K562 (cell line): ENCODE data around the gene RPLP2. TPM values are rescaled to one million over a fixed set of nuclear protein-coding genes. Genes with fewer than 3 reads are reported as not detected.

Source experiments
- E2F1 ChIP-seq: sonication (generic); formaldehyde crosslinking; IDR thresholded peaks from 2 replicates; pipeline ENCODE4 v1.8.1; 2023; ENCODE audit warnings: mild to moderate bottlenecking, missing genetic modification reagents, moderate library complexity
- FIP1L1 ChIP-seq: fragments of 200-400 bp; formaldehyde crosslinking; IDR thresholded peaks from 2 replicates; pipeline ENCODE4 v1.6.1; 2018; ENCODE audit warnings: mild to moderate bottlenecking, low read depth, low read length; ENCODE audit not compliant: poor library complexity, severe bottlenecking
- FOS ChIP-seq: IDR thresholded peaks from 3 replicates; pipeline ENCODE4 v1.6.1; 2011; ENCODE audit not compliant: insufficient read length; ENCODE audit errors: extremely low read depth
- ID3 ChIP-seq, 2 experiments: fragments of 250-450 bp in 1 of 2; fragments of 450-650 bp in 1 of 2; sonication (Bioruptor Pico) in 1 of 2; IDR thresholded peaks; 2 replicates each; pipeline versions ENCODE4 v1.6.1 to v1.8.0; 2016 to 2021; ENCODE audit warnings: mild to moderate bottlenecking in 2 of 2, moderate library complexity in 2 of 2, missing compliant biosample characterization in 1 of 2, missing genetic modification characterization in 1 of 2
- MBD1 ChIP-seq: fragments of 250-450 bp; sonication (Bioruptor Pico); IDR thresholded peaks from 2 replicates; pipeline ENCODE4 v1.8.0; 2022; ENCODE audit warnings: inconsistent platforms
- MNT ChIP-seq, 2 experiments: fragments of 450-650 bp; conservative IDR thresholded peaks; 2 replicates each; pipeline ENCODE4 v1.6.1; 2017; ENCODE audit warnings: mild to moderate bottlenecking in 2 of 2, moderate library complexity in 2 of 2
- MTF1 ChIP-seq: fragments of 250-450 bp; sonication (Bioruptor Pico); IDR thresholded peaks from 2 replicates; pipeline ENCODE4 v1.9.0; 2021; ENCODE audit warnings: moderate library complexity, mild to moderate bottlenecking, inconsistent platforms, borderline replicate concordance
- NBN ChIP-seq: fragments of 450-650 bp; IDR thresholded peaks from 2 replicates; pipeline ENCODE4 v1.6.1; 2016; ENCODE audit warnings: low read depth, mild to moderate bottlenecking
- NFE2 ChIP-seq: IDR thresholded peaks from 2 replicates; pipeline ENCODE4 v1.6.1; 2014; ENCODE audit warnings: antibody characterized with exemption, low read depth
- SMARCB1 ChIP-seq: IDR thresholded peaks from 2 replicates; pipeline ENCODE4 v1.6.1; 2011; ENCODE audit warnings: improper control_type of control experiment, low read depth; ENCODE audit not compliant: insufficient read length
- SP1 ChIP-seq: sonication (generic); formaldehyde crosslinking; IDR thresholded peaks from 2 replicates; pipeline ENCODE4 v1.8.1; 2022; ENCODE audit warnings: mild to moderate bottlenecking, missing genetic modification reagents
- THRAP3 ChIP-seq: fragments of 450-650 bp; IDR thresholded peaks from 2 replicates; pipeline ENCODE4 v1.6.1; 2016; ENCODE audit warnings: mild to moderate bottlenecking, inconsistent platforms, borderline replicate concordance
- TRIM25 ChIP-seq: fragments of 450-650 bp; IDR thresholded peaks from 2 replicates; pipeline ENCODE4 v1.7.0; 2016; ENCODE audit warnings: borderline replicate concordance
- TSHZ1 ChIP-seq: fragments of 250-450 bp; sonication (Bioruptor Pico); IDR thresholded peaks from 2 replicates; pipeline ENCODE4 v1.4.0; 2020; ENCODE audit warnings: mild to moderate bottlenecking, moderate library complexity
- ZNF76 ChIP-seq: fragments of 250-450 bp; sonication (Bioruptor Pico); IDR thresholded peaks from 2 replicates; pipeline ENCODE4 v1.4.0; 2020; ENCODE audit warnings: mild to moderate bottlenecking, moderate library complexity, borderline replicate concordance
- polyA plus RNA-seq, 8 experiments: library from polyadenylated mRNA; depleted of rRNA in 4 of 8; stranded (reverse) in 5 of 8; unstranded in 3 of 8; fragments of >200 nt; fragmentation: Nextera tagmentation in 2 of 8; fragmentation: Illumina TruSeq in 1 of 8; extraction: Ambion mirVana in 2 of 8; extraction: Trizol in 1 of 8; gene quantifications; 2 replicates each; pipeline versions ENCODE4 v1.2.1 to v1.2.3, GENCODE V29; 2011 to 2014; ENCODE audit warnings: inconsistent platforms in 1 of 8, missing spikeins in 1 of 8
- total RNA-seq, 7 experiments: library from RNA; depleted of rRNA in 6 of 7; stranded (reverse); fragments of >200 nt in 6 of 7; fragmentation: Illumina TruSeq in 2 of 7; extraction: Trizol in 2 of 7; gene quantifications; 2 replicates each; pipeline versions ENCODE4 v1.2.1 to v1.2.3, GENCODE V29; 2011 to 2021; ENCODE audit warnings: low replicate concordance in 1 of 7

RPLP2 gene
- total and polyA plus RNA-seq, 9 of the 15 experiments (the other 6 are each of a cell fraction or from before 2014, with no cell fraction given) = 528 to 3,807 (median 1,633) TPM

GRCh38 chr11:842370-843002 is 32.7 kb downstream of the RPLP2 start, which contains the start of the genes POLR2L and TSPAN4 (continued):
- TF ChIP-seq MBD1 (CRISPR knock-in tag) = no peak
- no peak for TF ChIP-seq TRIM25
- no peak for TF ChIP-seq NBN
- no peak for TF ChIP-seq ZNF76 (CRISPR knock-in tag)
- TF ChIP-seq TSHZ1 (CRISPR knock-in tag) = no peak
- peak; percentile 61; the same call in 1 of the 2 replicates for TF ChIP-seq SP1 (CRISPR knock-in tag)
- TF ChIP-seq E2F1 (CRISPR knock-in tag) = no peak
- no peak for TF ChIP-seq THRAP3
- TF ChIP-seq FIP1L1 = peak; percentile 74
- no peak for TF ChIP-seq NFE2
- TF ChIP-seq SMARCB1 = no peak
- TF ChIP-seq MNT (conservative IDR thresholded peaks at IDR 0.05) = peak; percentile 59 to 87
- TF ChIP-seq ID3 (CRISPR knock-in tag; IDR thresholded peaks at IDR 0.05) = no peak
- peak; percentile 86; the same call in 1 of the 2 replicates for TF ChIP-seq ID3 (tag; IDR thresholded peaks at IDR 0.05)
- no peak for TF ChIP-seq FOS
- TF ChIP-seq MTF1 (CRISPR knock-in tag) = no peak
